ENCODE data around the gene NRXN3.

NRXN3 gene

DNA sequence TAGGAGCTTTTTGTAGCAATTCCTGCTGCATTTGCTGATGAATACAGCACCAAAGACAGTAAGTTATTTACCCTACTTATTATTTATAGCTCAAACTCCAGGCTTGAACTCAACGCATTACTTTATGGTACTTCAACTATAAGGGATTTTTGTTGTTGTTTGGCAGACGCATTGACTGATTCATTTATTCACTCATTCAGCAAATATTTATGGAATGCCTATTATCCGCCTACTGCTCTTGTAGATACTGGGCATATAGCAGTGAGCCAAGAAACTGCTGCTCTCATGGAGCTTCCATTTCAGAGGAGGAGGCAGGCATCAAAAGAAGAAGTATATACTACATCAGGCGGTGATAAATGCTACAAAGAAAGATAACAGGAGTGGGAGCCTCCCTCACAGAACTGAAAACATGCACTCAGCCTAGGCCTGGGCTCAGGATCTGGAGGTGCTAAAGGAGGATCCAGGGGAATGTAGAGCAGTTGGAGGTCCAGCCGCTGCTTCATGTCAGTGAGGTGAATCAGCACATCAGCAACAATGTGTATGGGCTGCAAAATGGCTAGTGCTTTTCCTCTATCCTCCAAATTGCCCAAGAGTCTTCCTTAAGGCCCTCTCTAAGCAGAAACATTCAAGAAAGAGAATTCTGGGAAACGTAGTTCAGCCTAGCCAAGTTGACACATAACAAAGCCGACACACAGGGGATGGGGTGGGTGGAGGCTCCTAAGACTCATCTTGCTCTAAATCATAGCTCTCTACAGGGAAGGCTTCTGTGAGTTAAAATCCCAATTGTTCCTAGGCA, 157.5 kb downstream of the NRXN3 start:
- DNase-seq: no peak

DNA sequence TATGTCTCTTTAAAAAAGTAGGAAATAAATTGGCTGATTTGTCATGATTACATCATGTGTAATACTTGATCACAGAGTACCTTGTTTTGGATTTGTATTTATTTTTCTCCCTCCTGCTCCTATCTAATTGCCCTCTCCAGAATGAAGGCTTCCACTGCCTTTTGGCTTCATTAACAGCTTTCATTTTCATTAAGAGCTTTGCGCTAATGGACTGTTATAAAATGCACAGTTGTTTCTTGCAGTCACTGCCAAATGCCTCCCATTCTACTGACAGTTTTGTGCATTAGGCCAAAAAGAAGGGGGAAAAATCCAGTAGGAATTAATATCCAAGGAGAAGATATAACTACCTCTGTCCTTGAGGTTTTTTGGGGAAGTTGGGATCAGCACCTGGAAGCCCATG, 159.2 kb downstream of the NRXN3 start:
- no peak for DNase-seq

DNA sequence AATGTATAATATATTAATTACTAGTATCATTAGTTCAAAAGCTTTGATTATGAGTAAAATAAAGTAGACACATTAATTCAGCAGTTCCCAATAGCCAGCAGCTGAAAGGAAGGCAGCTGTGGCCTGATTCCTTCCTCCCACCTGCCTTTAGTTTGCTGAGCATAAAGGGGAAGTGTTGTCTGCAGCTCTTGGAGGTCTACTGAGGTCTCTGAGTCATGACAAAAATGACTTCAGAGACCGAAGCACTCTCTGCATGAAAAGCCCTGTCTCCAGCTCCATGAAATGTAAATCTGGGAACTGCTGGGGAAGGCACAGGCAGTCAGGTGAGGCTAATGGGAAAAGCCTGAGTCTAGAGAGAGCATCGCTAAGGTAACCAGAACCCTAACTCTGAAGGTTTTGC, 165.4 kb downstream of the NRXN3 start:
- no peak for DNase-seq

DNA sequence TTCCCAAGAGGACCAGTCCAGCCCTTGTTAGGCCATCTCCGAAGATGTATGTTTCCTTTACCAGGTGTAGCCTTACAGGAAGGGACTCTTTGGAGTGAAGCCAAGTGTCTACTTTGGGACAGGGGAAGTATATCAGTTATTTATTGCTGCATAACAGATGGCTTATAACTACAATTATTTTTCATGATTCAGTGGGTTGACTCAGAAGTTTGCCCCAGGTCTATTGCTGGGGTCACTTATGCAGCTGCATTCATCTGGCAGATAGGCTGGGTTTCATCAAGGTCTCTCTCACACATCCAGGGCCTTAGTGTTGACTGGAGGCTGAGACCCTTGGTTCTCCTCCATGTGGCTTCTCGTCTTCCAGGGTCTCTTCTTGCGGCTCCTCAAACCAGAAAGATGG, 170.1 kb downstream of the NRXN3 start:
- no peak for DNase-seq

DNA sequence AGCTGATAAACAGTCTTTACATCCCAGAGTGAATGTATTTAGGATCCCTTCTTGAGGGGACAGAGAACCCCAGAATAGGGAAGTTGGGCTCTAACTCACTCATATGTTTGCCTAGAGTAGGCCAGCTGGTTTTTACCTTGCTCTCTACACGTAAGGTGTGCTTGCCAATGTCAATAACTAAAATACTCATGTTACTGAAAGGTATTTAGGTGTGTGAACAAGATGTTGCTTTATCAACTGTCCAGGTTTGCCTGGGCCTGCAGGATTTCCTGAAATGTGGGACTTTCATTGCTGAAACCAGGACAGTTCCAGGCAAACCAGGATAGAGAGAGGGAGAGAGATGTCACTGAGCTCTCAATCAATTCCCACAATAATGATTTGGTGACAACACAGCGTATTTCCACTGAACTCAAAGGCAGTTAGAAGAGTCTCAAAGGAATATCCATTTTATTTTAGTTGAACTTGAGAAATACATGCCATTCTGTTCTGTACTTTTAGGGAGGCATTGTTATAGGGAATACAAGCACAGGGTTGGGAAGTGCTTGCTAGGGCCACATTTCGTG, 171.7 kb downstream of the NRXN3 start:
- DNase-seq: no peak

- no peak for DNase-seq
Observed at GRCh38 chr14:78342879-78343278, 172.7 kb downstream of the NRXN3 start.

GRCh38 chr14:78344290-78344689, 174.1 kb downstream of the NRXN3 start:
- DNase-seq: no peak

DNA sequence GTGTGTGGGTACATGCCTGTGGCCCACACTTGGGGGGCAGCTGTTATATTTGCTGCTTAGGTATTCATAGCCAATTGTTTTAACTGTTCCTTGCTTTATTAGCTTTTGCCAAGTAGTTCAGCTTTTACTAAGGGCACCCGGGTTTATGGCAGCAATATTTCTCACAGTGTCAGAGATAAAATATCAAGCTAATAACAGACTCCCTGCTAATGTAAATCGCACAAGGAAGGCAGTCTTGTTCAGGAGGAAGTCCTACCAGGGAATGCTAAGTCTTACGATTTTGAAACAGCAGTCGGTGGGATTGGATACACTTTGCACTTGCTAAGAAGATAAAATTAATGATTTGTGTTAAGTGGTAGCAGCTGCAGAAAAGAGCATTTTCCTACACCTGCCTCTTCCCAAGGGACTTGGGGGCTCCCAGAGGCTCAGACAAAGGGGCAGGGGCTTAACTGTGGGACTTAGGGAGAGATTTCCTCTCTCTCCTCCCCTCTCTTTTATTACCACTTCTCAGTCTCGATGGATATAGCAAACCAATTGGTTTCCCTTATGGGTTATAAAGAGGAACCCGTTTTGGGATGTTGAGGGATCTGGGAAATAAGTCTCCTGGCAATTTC, 175.1 kb downstream of the NRXN3 start:
- DNase-seq: no peak

- no peak for DNase-seq
Observed at GRCh38 chr14:78346747-78347146, 176.6 kb downstream of the NRXN3 start.

DNA sequence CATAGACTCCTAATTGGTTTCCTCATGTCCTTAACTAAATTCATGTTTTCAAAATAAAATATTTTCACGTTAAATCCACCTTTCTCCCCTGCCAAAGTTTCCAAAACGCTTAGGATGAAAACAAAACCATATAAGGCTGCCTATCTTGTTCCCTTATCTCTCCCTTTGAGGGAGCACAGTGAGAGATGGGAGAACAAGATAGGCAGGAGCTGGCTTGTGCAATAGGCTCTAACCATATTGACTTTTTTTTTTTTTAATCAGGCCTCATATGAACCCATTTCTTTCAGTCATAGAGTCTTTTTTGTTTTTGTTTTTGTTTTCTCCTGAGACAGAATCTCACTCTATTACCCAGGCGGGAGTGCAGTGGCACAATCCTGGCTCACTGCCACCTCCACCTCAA, 184.9 kb downstream of the NRXN3 start:
- DNase-seq: no peak

DNA sequence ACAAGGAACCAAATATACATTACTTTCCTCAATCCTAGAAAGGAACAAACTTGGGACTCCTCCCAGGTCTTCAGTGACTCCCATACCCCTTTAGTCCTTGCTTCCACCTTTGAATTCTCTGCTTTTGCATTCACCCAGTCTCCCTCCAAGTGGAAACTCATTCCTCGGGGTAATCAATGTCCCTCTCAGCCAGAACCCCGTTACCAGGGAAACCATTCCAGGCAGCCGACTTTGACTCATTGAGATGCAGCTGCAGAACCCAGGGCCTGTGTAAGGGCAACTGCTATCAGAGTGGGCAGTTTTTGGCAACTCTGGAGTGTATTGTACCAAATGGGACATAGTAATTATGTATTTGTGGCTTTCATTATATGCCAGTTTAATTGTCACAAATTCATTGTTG, 186.2 kb downstream of the NRXN3 start:
- no peak for DNase-seq

DNA sequence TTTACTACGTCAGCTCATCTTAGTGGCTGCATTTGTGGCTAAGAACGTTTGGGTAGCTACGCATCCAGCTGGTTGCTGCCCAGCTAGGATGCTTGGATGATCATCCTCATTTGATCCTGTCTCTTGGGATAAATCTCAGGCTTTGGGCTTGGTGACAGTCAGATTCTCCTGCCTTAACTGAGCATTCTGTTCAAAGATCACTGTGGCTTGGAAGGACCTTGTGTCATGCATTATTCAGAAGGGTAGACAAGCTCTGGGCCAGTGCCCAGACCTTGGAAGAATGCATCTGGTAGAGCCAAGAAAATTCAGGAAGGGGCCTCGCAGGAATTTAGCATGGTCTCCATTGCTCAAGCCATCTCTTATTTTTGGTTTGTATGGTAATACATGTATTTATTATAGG, 188.4 kb downstream of the NRXN3 start:
- no peak for DNase-seq

GRCh38 chr14:78359581-78359980, 189.4 kb downstream of the NRXN3 start:
- no peak for DNase-seq

DNA sequence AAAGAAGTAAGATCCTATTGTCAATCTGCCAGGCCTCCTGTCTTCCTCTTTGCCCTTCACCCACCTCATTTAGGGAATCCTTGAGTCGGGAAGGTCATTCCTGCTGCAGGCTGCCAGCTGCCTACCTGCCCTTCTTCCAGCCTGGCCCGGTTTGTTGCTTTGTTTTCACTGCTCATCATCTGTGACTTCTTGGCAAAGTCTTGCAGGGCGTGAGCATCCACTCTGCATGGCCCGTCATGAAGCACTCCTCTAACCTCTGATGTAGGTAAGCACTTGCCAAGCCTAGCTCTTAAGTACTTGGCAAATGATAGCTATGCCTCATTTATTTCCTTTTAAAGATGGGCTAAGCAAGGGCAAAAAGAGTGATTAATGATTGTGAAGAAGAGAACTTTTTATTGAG, 192.8 kb downstream of the NRXN3 start:
- no peak for DNase-seq

GRCh38 chr14:78367355-78367754, 197.2 kb downstream of the NRXN3 start:
- DNase-seq: no peak

GRCh38 chr14:78383060-78383459, 212.9 kb downstream of the NRXN3 start:
- DNase-seq: no peak

DNA sequence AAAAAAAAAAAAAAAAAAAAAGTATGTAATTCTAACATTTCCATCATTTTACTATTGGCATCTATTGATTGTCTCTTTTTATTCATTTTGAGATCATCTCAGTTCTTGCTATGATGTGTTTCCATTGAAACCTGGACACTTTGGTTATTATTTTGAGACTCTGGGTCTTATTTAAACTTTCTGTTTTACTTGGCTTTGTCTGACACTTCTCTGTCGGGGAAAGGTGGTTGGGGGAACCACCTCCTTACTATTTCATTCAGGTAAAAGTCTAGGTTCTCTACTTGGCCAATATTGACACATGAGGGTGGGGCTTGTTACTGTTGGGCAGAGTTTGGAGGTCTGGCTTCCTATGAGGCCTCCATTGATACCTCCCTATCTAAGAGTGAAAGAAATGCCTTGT, 228.0 kb downstream of the NRXN3 start:
- no peak for DNase-seq

DNA sequence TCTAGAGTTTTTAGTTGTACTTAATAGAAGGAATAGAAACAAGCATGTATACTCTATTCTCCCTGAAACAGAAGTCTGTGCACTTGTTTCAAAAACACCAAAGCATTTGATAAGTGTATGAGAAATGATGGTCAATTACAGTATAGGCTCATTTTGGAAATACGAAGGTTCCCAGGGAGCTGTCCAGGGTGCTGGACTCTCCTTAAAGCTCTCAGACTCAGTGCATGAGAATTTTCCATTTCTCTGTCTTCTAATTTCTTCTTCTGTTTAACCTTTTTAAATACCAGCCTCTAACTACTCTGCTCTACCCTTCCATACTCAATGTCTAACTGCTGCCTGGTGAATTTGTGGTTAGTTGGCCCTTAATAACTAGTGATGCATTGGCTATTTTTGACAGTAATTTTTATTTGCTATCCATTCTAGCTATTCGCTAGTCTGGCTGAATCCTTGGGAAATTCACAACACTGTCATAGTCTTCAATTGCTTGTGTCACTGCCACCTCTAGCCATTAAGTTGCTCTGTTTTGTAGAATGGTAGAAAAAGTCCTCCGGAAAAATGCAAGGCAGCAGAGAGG, 229.2 kb downstream of the NRXN3 start:
- peak; percentile 9 to 11 for DNase-seq

- DNase-seq: no peak
Observed at GRCh38 chr14:78401866-78402265, 231.7 kb downstream of the NRXN3 start.

- no peak for DNase-seq
Observed at GRCh38 chr14:78403278-78403815, 233.2 kb downstream of the NRXN3 start.

GRCh38 chr14:78405079-78405856, 235.1 kb downstream of the NRXN3 start:
- no peak for DNase-seq

DNA sequence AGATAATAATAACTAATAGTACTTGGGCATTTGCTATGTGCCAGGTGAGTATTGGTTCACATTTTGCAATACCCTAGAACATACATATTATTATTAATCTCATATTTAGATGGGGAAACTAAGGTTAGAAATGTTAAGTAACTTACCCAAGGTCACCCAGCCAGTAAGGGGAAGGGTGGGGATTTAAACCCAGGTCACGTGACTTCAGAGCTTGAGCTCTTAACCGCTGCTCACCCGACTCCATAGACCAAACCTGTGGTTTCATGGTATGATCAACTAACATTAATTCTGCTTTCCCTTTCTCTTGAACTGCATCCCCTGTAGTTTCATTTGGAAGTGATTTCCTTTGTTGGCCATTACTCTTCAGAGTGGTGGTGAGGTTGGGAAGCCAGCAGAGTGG, 242.3 kb downstream of the NRXN3 start:
- DNase-seq: no peak

GRCh38 chr14:78414172-78414571, 244.0 kb downstream of the NRXN3 start:
- DNase-seq: no peak

Data from activated CD4-positive, alpha-beta T cell treated with anti-CD3 and anti-CD28 coated beads, Interleukin-2, amount 50 U/mL, for 48 hours (primary cell).